Measurements from ENCODE around the gene KCNQ5. TPM values are rescaled to one million over a fixed set of nuclear protein-coding genes. Genes with fewer than 3 reads are reported as not detected.

The KCNQ5 gene
- total RNA-seq, 1 experiment from 2014 or later: 2.0 TPM

DNA sequence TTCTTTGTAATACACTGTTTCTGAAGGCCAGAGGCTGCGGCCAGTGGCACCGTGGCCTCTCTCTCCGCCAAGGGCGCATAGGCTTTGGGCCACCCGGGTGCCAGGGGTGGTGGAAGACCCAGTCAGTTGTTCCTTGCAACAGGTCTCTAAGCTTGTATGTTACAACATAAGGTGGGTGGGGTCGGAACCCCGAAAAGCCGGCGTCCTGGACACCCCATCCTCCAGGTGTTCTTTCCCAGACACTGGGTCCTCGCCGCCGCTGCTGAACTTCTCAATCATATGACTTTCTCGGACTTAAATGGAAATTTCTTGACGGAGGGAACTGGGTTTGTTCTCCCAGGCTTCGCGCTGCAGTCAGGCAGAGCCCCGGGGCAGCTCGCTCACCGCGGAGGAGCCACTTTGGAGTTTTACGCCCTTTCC lies 983 bp upstream of the KCNQ5 start (continued):
- TF ChIP-seq ZNF532 (CRISPR knock-in tag; IDR thresholded peaks at IDR 0.05; ENCODE audit: borderline replicate concordance): no peak
- no peak for TF ChIP-seq ZNF317 (CRISPR knock-in tag; IDR thresholded peaks at IDR 0.05; ENCODE audit: borderline replicate concordance, low read depth)
- TF ChIP-seq CREM (CRISPR knock-in tag; IDR thresholded peaks at IDR 0.05): no peak
- TF ChIP-seq FOXP4 (CRISPR knock-in tag; IDR thresholded peaks at IDR 0.05): no peak
- TF ChIP-seq, protein P1, sequence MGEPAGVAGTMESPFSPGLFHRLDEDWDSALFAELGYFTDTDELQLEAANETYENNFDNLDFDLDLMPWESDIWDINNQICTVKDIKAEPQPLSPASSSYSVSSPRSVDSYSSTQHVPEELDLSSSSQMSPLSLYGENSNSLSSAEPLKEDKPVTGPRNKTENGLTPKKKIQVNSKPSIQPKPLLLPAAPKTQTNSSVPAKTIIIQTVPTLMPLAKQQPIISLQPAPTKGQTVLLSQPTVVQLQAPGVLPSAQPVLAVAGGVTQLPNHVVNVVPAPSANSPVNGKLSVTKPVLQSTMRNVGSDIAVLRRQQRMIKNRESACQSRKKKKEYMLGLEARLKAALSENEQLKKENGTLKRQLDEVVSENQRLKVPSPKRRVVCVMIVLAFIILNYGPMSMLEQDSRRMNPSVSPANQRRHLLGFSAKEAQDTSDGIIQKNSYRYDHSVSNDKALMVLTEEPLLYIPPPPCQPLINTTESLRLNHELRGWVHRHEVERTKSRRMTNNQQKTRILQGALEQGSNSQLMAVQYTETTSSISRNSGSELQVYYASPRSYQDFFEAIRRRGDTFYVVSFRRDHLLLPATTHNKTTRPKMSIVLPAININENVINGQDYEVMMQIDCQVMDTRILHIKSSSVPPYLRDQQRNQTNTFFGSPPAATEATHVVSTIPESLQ (CRISPR knock-in tag; IDR thresholded peaks at IDR 0.05): no peak
- no peak for TF ChIP-seq KAT7 (CRISPR knock-in tag; IDR thresholded peaks at IDR 0.05; ENCODE audit: borderline replicate concordance)
- no peak for TF ChIP-seq ZNF396 (CRISPR knock-in tag; IDR thresholded peaks at IDR 0.05; ENCODE audit: borderline replicate concordance)
- no peak for TF ChIP-seq ATF2 (CRISPR knock-in tag; IDR thresholded peaks at IDR 0.05; ENCODE audit: borderline replicate concordance, low read depth)
- TF ChIP-seq IRF1 (CRISPR knock-in tag; IDR thresholded peaks at IDR 0.05): no peak
- TF ChIP-seq, protein P2, sequence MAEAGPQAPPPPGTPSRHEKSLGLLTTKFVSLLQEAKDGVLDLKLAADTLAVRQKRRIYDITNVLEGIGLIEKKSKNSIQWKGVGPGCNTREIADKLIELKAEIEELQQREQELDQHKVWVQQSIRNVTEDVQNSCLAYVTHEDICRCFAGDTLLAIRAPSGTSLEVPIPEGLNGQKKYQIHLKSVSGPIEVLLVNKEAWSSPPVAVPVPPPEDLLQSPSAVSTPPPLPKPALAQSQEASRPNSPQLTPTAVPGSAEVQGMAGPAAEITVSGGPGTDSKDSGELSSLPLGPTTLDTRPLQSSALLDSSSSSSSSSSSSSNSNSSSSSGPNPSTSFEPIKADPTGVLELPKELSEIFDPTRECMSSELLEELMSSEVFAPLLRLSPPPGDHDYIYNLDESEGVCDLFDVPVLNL (CRISPR knock-in tag; IDR thresholded peaks at IDR 0.05; ENCODE audit: borderline replicate concordance, low read depth): no peak
- TF ChIP-seq, protein P3, sequence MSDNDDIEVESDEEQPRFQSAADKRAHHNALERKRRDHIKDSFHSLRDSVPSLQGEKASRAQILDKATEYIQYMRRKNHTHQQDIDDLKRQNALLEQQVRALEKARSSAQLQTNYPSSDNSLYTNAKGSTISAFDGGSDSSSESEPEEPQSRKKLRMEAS (CRISPR knock-in tag; IDR thresholded peaks at IDR 0.05): no peak
- TF ChIP-seq ELF4 (CRISPR knock-in tag; IDR thresholded peaks at IDR 0.05; ENCODE audit: low read depth): no peak
- no peak for TF ChIP-seq RORB (CRISPR knock-in tag; IDR thresholded peaks at IDR 0.05)

Measured in WTC11 (cell line).